Measurements from ENCODE around the gene DPP7. TPM values are rescaled to one million over a fixed set of nuclear protein-coding genes. Genes with fewer than 3 reads are reported as not detected.

DPP7 gene
- total and polyA plus RNA-seq, 9 of the 15 experiments (the other 6 are each of a cell fraction or from before 2014, with no cell fraction given): 0.99 to 365 (median 132) TPM

GRCh38 chr9:137070906-137071275, 43.6 kb downstream of the DPP7 start (continued):
- no peak for TF ChIP-seq ZNF318 (IDR thresholded peaks at IDR 0.05; ENCODE audit: borderline replicate concordance in 1 of 2, low read depth in 1 of 2)
- TF ChIP-seq SREBF1 (IDR thresholded peaks at IDR 0.05; ENCODE audit: borderline replicate concordance, low read depth, low read length): no peak
- no peak for TF ChIP-seq NR0B1 (IDR thresholded peaks at IDR 0.05; ENCODE audit: partially characterized antibody)
- TF ChIP-seq TOE1 (IDR thresholded peaks at IDR 0.05; ENCODE audit: borderline replicate concordance): peak; percentile 56; the same call in 1 of the 2 replicates
- no peak for TF ChIP-seq TOE1 (CRISPR knock-in tag; IDR thresholded peaks at IDR 0.05; ENCODE audit: borderline replicate concordance, low read depth)
- no peak for TF ChIP-seq HNRNPLL (IDR thresholded peaks at IDR 0.05; ENCODE audit: low read depth, low read length, poor library complexity, severe bottlenecking)
- TF ChIP-seq XRCC5 (IDR thresholded peaks at IDR 0.05; ENCODE audit: low read depth, low read length): peak; percentile 85; the same call in 1 of the 2 replicates
- 0 out of 2 replicates have a peak, but pooled peaks have one; percentile 58 for TF ChIP-seq RERE (CRISPR knock-in tag; IDR thresholded peaks at IDR 0.05; ENCODE audit: borderline replicate concordance)
- 0 out of 2 replicates have a peak, but pooled peaks have one; percentile 7 for TF ChIP-seq TCF3 (CRISPR knock-in tag; IDR thresholded peaks at IDR 0.05)
- TF ChIP-seq TFAP4 (CRISPR knock-in tag; IDR thresholded peaks at IDR 0.05; ENCODE audit: borderline replicate concordance): peak; percentile 95
- no peak; the same call in 1 of the 2 replicates for TF ChIP-seq CBX1 (IDR thresholded peaks at IDR 0.05; ENCODE audit: low read depth)

Measured in K562 (cell line).